H1 (cell line): Measurements from ENCODE around the gene TTC31. TPM values are rescaled to one million over a fixed set of nuclear protein-coding genes. Genes with fewer than 3 reads are reported as not detected.

Experiments used
- BRCA1 ChIP-seq: IDR thresholded peaks from 2 replicates; pipeline ENCODE4 v1.6.1; 2012; ENCODE audit warnings: low read depth, low read length, improper control_type of control experiment
- CHD7 ChIP-seq: fragments of 300-600 bp; sonication (generic); IDR thresholded peaks from 2 replicates; pipeline ENCODE4 v1.7.1; 2012; ENCODE audit warnings: low read length, moderate library complexity, mild to moderate bottlenecking, inconsistent platforms; ENCODE audit not compliant: insufficient replicate concordance
- EZH2 ChIP-seq: fragments of 200-600 bp; sonication (generic); IDR thresholded peaks from 2 replicates; pipeline ENCODE4 v1.7.1; 2012; ENCODE audit warnings: low read depth, mild to moderate bottlenecking, moderate library complexity, low read length, inconsistent platforms; ENCODE audit not compliant: severe bottlenecking
- NRF1 ChIP-seq: IDR thresholded peaks from 2 replicates; pipeline ENCODE4 v1.6.1; 2011; ENCODE audit warnings: mild to moderate bottlenecking, low read depth, low read length, improper control_type of control experiment
- POLR2AphosphoS5 ChIP-seq: IDR thresholded peaks from 2 replicates; pipeline ENCODE4 v1.6.1; 2011; ENCODE audit warnings: low read depth, low read length
- POU5F1 ChIP-seq: IDR thresholded peaks from 2 replicates; pipeline ENCODE4 v1.6.1; 2011; ENCODE audit warnings: low read depth, mild to moderate bottlenecking, low read length, moderate library complexity
- SRF ChIP-seq: IDR thresholded peaks from 2 replicates; pipeline ENCODE4 v1.6.1; 2011; ENCODE audit warnings: mild to moderate bottlenecking, low read depth, low read length, moderate library complexity
- TCF12 ChIP-seq: IDR thresholded peaks from 2 replicates; pipeline ENCODE4 v1.6.1; 2011; ENCODE audit warnings: low read depth, mild to moderate bottlenecking, low read length
- polyA plus RNA-seq, 7 experiments: library from polyadenylated mRNA; depleted of rRNA in 3 of 7; stranded (reverse) in 5 of 7; unstranded in 2 of 7; fragments of >200 nt in 5 of 7; fragments of 200-250 nt in 2 of 7; gene quantifications; 1 replicate in 5 of 7; 2 replicates in 1 of 7; 4 replicates in 1 of 7; pipeline versions ENCODE4 v1.2.1 to v1.2.3, GENCODE V29; 2011 to 2013; ENCODE audit warnings: missing spikeins in 2 of 7, mixed read lengths in 2 of 7
- total RNA-seq: library from RNA; stranded (reverse); fragmentation: NEBNext Ultra II Directional; extraction: Animal tissue kit (Norgen Biotek cat#: 25700); gene quantifications from 2 replicates; pipeline ENCODE4 v1.2.1, GENCODE V29; 2021
- TF ChIP-seq, protein P1 (sequence below): IDR thresholded peaks from 2 replicates; pipeline ENCODE4 v1.6.1; 2011; ENCODE audit warnings: low read length, improper control_type of control experiment

The TTC31 gene
- total and polyA plus RNA-seq, 2 of the 8 experiments (the other 6 are each of a cell fraction or from before 2014, with no cell fraction given) = 28.8 to 29.9 TPM

DNA sequence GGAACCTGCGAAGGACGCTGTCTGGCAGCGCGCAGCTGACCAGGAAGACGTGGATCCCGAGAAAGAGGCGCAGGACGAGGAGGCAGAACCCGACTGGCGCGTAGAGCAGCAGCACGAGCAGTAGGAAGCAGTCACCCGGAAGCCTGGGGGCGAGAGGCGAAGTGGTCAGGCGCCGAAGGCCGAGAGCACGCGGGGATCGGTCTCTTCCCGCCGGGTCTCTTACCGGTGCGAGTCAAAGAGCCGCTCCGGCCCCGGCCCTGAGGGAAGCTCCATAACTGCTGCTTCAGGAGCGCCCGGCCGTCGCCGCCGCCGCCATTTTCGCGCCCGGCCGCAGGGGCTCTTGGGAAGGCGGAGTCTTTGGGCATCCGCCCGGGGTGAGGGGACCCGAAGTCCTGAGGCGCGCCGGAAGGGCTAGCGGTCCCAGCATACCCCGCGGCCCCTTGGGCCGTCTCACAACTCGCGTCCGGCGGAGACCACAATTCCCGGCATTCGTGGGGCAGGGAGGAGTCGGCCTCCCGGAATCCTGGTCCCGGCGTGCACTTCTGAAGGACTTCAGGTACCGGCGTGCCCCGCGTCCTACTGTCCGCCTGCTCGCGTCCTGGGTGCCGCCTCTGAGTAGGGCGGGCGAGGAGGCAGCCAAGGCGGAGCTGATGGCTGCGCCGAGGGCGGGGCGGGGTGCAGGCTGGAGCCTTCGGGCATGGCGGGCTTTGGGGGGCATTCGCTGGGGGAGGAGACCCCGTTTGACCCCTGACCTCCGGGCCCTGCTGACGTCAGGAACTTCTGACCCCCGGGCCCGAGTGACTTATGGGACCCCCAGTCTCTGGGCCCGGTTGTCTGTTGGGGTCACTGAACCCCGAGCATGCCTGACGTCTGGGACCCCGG is 46.7 kb downstream of the TTC31 start, which contains the start of the genes AUP1 and HTRA2 (continued):
- no peak for TF ChIP-seq CHD7
- TF ChIP-seq SRF = no peak
- TF ChIP-seq NRF1 = no peak
- peak; percentile 30; the same call in 1 of the 2 replicates for TF ChIP-seq POLR2AphosphoS5
- TF ChIP-seq, protein P1, sequence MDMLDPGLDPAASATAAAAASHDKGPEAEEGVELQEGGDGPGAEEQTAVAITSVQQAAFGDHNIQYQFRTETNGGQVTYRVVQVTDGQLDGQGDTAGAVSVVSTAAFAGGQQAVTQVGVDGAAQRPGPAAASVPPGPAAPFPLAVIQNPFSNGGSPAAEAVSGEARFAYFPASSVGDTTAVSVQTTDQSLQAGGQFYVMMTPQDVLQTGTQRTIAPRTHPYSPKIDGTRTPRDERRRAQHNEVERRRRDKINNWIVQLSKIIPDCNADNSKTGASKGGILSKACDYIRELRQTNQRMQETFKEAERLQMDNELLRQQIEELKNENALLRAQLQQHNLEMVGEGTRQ = no peak
- no peak for TF ChIP-seq EZH2
- no peak for TF ChIP-seq TCF12
- TF ChIP-seq POU5F1 = no peak
- TF ChIP-seq BRCA1 = no peak; the same call in 1 of the 2 replicates
